Endothelial cell of umbilical vein (primary cell): ENCODE data around the gene GMEB2.
"Not testable (repeated sequence)": the region's sequence is repeated elsewhere in the genome, so short reads cannot be mapped to it uniquely, and the experiment has no call there.

Experiments
- CTCF ChIP-seq, 2 donors: IDR thresholded peaks; 1 replicate in 1 of 2; 2 replicates in 1 of 2; pipeline ENCODE4 v1.5.1; 2011; ENCODE audit warnings: low read length in 2 of 2, mild to moderate bottlenecking in 2 of 2, moderate library complexity in 2 of 2, control low read depth in 1 of 2, inconsistent platforms in 1 of 2, low read depth in 1 of 2; ENCODE audit not compliant: insufficient read depth in 1 of 2; ENCODE audit errors: extremely low read depth in 1 of 2
- EZH2 ChIP-seq: IDR thresholded peaks from 2 replicates; pipeline ENCODE4 v1.6.1; 2012; ENCODE audit warnings: borderline replicate concordance, low read depth, mild to moderate bottlenecking, moderate library complexity, low read length, inconsistent platforms; ENCODE audit not compliant: severe bottlenecking
- MAX ChIP-seq: IDR thresholded peaks from 2 replicates; pipeline ENCODE4 v1.6.1; 2011; ENCODE audit not compliant: insufficient read depth, insufficient read length
- POLR2A ChIP-seq: IDR thresholded peaks from 2 replicates; pipeline ENCODE4 v1.6.1; 2012; ENCODE audit warnings: low read depth, mild to moderate bottlenecking, control low read depth, low read length

GRCh38 chr20:63601679-63602078 lies 25.2 kb downstream of the GMEB2 start:
- TF ChIP-seq CTCF (IDR thresholded peaks at IDR 0.05; ENCODE audit: extremely low read depth in 1 of 2, insufficient read depth in 1 of 2, low read depth in 1 of 2, low read length in 2 of 2); EZH2; MAX; POLR2A: not testable (repeated sequence)
